Activated CD8-positive, alpha-beta memory T cell treated with anti-CD3 and anti-CD28 coated beads, Interleukin-2, amount 10 ng/mL, durations not matched to agents 7 days and 5 days (primary cell): ENCODE data around the gene PDE4D. TPM values are rescaled to one million over a fixed set of nuclear protein-coding genes. Genes with fewer than 3 reads are reported as not detected.
"Not testable (repeated sequence)": the region's sequence is repeated elsewhere in the genome, so short reads cannot be mapped to it uniquely, and the experiment has no call there.

Source experiments
- ATAC-seq: fragments of 150-1000 bp; cut with Tn5 transposase; one replicate; pipeline ENCODE4 v1.10.0; 2021; ENCODE audit warnings: moderate library complexity
- CTCF ChIA-PET: fragments of 350-600 bp; sonication (Branson Sonifier 250); formaldehyde crosslinking; loops from one replicate; lab custom pipeline; 2021; ENCODE audit warnings: antibody characterized with exemption; lab: Charles Lee
- DNase-seq: peaks from one replicate; pipeline ENCODE4 v3.0.0-alpha.2; 2020
- H3K27ac Mint-ChIP-seq: one replicate; pipeline ENCODE4 v1.8.0; 2021; ENCODE audit warnings: mild to moderate bottlenecking, mixed read lengths
- H3K27me3 Mint-ChIP-seq: one replicate; pipeline ENCODE4 v1.8.0; 2021; ENCODE audit warnings: mixed read lengths
- H3K36me3 Mint-ChIP-seq: one replicate; pipeline ENCODE4 v1.8.0; 2021; ENCODE audit warnings: mild to moderate bottlenecking, mixed read lengths
- H3K4me1 Mint-ChIP-seq: one replicate; pipeline ENCODE4 v1.8.0; 2021; ENCODE audit warnings: mixed read lengths
- H3K4me3 Mint-ChIP-seq: one replicate; pipeline ENCODE4 v1.8.0; 2021; ENCODE audit warnings: mild to moderate bottlenecking, moderate library complexity, mixed read lengths
- H3K9me3 Mint-ChIP-seq: one replicate; pipeline ENCODE4 v1.8.0; 2022; ENCODE audit warnings: low read depth, mixed read lengths
- total RNA-seq, 2 experiments: library from RNA; stranded (reverse); gene quantifications; one replicate each; pipeline ENCODE4 v1.2.3, GENCODE V29; 2021

Gene PDE4D
- total RNA-seq, 2 experiments from 2014 or later: 59.3 to 66.2 TPM

GRCh38 chr5:59062986-59063683 lies 830.4 kb downstream of the PDE4D start:
- Mint-ChIP-seq H3K36me3 (peaks cover 2% of the 10 kb centered on the region), H3K4me1 (no peaks in the 10 kb centered on the region), H3K4me3 (no peak overlapping the region), H3K27ac (no peak overlapping the region), H3K27me3 (peaks cover 7% of the 10 kb centered on the region), H3K9me3 (no peaks in the 10 kb centered on the region)
- DNase-seq (no peak), ATAC-seq (no peak)
- CTCF ChIA-PET: interaction anchor here (1.1 kb wide), 1 partner anchor 9 kb away, joined by 3 read pairs; no protein-coding TSS in a partner anchor

- no peak for DNase-seq
- CTCF ChIA-PET: interaction anchor here (0.9 kb wide), 1 partner anchor 58 kb away, joined by 3 read pairs; no protein-coding TSS in a partner anchor
- Mint-ChIP-seq H3K27ac (no peak overlapping the region), H3K27me3 (peaks cover 10% of the 10 kb centered on the region), H3K4me3 (no peak overlapping the region), H3K4me1 (no peaks in the 10 kb centered on the region), H3K9me3 (no peaks in the 10 kb centered on the region), H3K36me3 (peaks cover 2% of the 10 kb centered on the region)
- no peak for ATAC-seq
These were observed 832.1 kb downstream of the PDE4D start for GRCh38 chr5:59061377-59061776.

GRCh38 chr5:59058969-59059687 lies 834.4 kb downstream of the PDE4D start:
- ATAC-seq: no peak
- H3K9me3 Mint-ChIP-seq: no peaks in the 10 kb centered on the region
- H3K4me3 Mint-ChIP-seq: no peak overlapping the region
- no peaks in the 10 kb centered on the region for H3K4me1 Mint-ChIP-seq
- H3K27ac Mint-ChIP-seq: no peak overlapping the region
- CTCF ChIA-PET: no interaction called here
- no peak for DNase-seq
- H3K36me3 Mint-ChIP-seq: peaks cover 2% of the 10 kb centered on the region
- peaks cover 14% of the 10 kb centered on the region for H3K27me3 Mint-ChIP-seq

- Mint-ChIP-seq H3K4me1 (no peaks in the 10 kb centered on the region), H3K27me3 (peaks cover 12% of the 10 kb centered on the region), H3K27ac (no peak overlapping the region), H3K9me3 (no peaks in the 10 kb centered on the region), H3K36me3 (peaks cover 2% of the 10 kb centered on the region), H3K4me3 (no peak overlapping the region)
- ATAC-seq (no peak), DNase-seq (no peak)
- CTCF ChIA-PET: interaction anchor here (1.6 kb wide), 1 partner anchor 22 kb away, joined by 4 read pairs; no protein-coding TSS in a partner anchor
These were observed 835.3 kb downstream of the PDE4D start for GRCh38 chr5:59058237-59058636.

- H3K27me3 Mint-ChIP-seq: peaks cover 12% of the 10 kb centered on the region
- DNase-seq, H3K9me3 Mint-ChIP-seq, H3K4me1 Mint-ChIP-seq, H3K4me3 Mint-ChIP-seq, H3K36me3 Mint-ChIP-seq, H3K27ac Mint-ChIP-seq, ATAC-seq: not testable (repeated sequence)
- CTCF ChIA-PET: interaction anchor here (1.0 to 1.6 kb wide), 3 partner anchors 20 to 22 kb away, joined by 3 to 4 read pairs (median 4); no protein-coding TSS in a partner anchor
These were observed 836.9 kb downstream of the PDE4D start for GRCh38 chr5:59056599-59056998.

- no peak for ATAC-seq
- H3K27ac Mint-ChIP-seq: no peak overlapping the region
- no peak for DNase-seq
- no peak overlapping the region for H3K4me3 Mint-ChIP-seq
- no peaks in the 10 kb centered on the region for H3K9me3 Mint-ChIP-seq
- CTCF ChIA-PET: interaction anchor here (1.2 kb wide), 1 partner anchor 21 kb away, joined by 4 read pairs; no protein-coding TSS in a partner anchor
- peaks cover 12% of the 10 kb centered on the region for H3K27me3 Mint-ChIP-seq
- no peaks in the 10 kb centered on the region for H3K4me1 Mint-ChIP-seq
- H3K36me3 Mint-ChIP-seq: peaks cover 2% of the 10 kb centered on the region
These were observed 837.6 kb downstream of the PDE4D start for GRCh38 chr5:59055745-59056448.

GRCh38 chr5:59054963-59055528 lies 838.5 kb downstream of the PDE4D start:
- H3K4me3 Mint-ChIP-seq: no peak overlapping the region
- H3K9me3 Mint-ChIP-seq: no peaks in the 10 kb centered on the region
- peaks cover 12% of the 10 kb centered on the region for H3K27me3 Mint-ChIP-seq
- no peaks in the 10 kb centered on the region for H3K36me3 Mint-ChIP-seq
- CTCF ChIA-PET: no interaction called here
- no peak overlapping the region for H3K27ac Mint-ChIP-seq
- no peaks in the 10 kb centered on the region for H3K4me1 Mint-ChIP-seq
- no peak for ATAC-seq
- no peak for DNase-seq

- no peak overlapping the region for H3K4me3 Mint-ChIP-seq
- no peak for ATAC-seq
- H3K27ac Mint-ChIP-seq: no peak overlapping the region
- no peaks in the 10 kb centered on the region for H3K9me3 Mint-ChIP-seq
- H3K4me1 Mint-ChIP-seq: no peaks in the 10 kb centered on the region
- CTCF ChIA-PET: interaction anchor here (1.3 kb wide), 1 partner anchor 10 kb away, joined by 3 read pairs; no protein-coding TSS in a partner anchor
- H3K36me3 Mint-ChIP-seq: no peaks in the 10 kb centered on the region
- no peak for DNase-seq
- peaks cover 7% of the 10 kb centered on the region for H3K27me3 Mint-ChIP-seq
These were observed 841.6 kb downstream of the PDE4D start for GRCh38 chr5:59051951-59052350.

- Mint-ChIP-seq H3K27me3 (no peaks in the 10 kb centered on the region), H3K36me3 (peaks cover 4% of the 10 kb centered on the region), H3K4me3 (no peak overlapping the region), H3K27ac (no peak overlapping the region), H3K9me3 (no peaks in the 10 kb centered on the region), H3K4me1 (peaks cover 2% of the 10 kb centered on the region)
- CTCF ChIA-PET: no interaction called here
- ATAC-seq (no peak), DNase-seq (no peak)
These were observed 844.4 kb downstream of the PDE4D start for GRCh38 chr5:59049095-59049494.

GRCh38 chr5:59042201-59043055 lies 851.1 kb downstream of the PDE4D start:
- CTCF ChIA-PET: interaction anchor here (0.8 to 3.5 kb wide), 7 partner anchors 9 to 146 kb away, joined by 3 to 22 read pairs (median 7); no protein-coding TSS in a partner anchor

GRCh38 chr5:59041355-59041754 lies 852.2 kb downstream of the PDE4D start:
- CTCF ChIA-PET: interaction anchor here (1.0 to 3.5 kb wide), 8 partner anchors 10 to 133 kb away, joined by 3 to 22 read pairs (median 3); no protein-coding TSS in a partner anchor
- ATAC-seq (no peak), DNase-seq (no peak)
- Mint-ChIP-seq H3K4me1 (peaks cover 32% of the 10 kb centered on the region), H3K27me3 (no peaks in the 10 kb centered on the region), H3K4me3 (peak overlapping the region; percentile 89), H3K36me3 (peaks cover 25% of the 10 kb centered on the region), H3K9me3 (no peaks in the 10 kb centered on the region), H3K27ac (peak overlapping the region; percentile 55)

More at GRCh38 chr5:59042201-59043055, 851.1 kb downstream of the PDE4D start:
- DNase-seq (no peak), ATAC-seq (no peak)
- Mint-ChIP-seq H3K9me3 (no peaks in the 10 kb centered on the region), H3K4me1 (peaks cover 30% of the 10 kb centered on the region), H3K36me3 (peaks cover 17% of the 10 kb centered on the region), H3K27me3 (no peaks in the 10 kb centered on the region), H3K4me3 (peak overlapping the region; percentile 0), H3K27ac (peak overlapping the region; percentile 50)

- Mint-ChIP-seq H3K36me3 (peaks cover 30% of the 10 kb centered on the region), H3K27ac (peak overlapping the region; percentile 98), H3K9me3 (no peaks in the 10 kb centered on the region), H3K27me3 (no peaks in the 10 kb centered on the region), H3K4me3 (peak overlapping the region; percentile 89), H3K4me1 (peaks cover 35% of the 10 kb centered on the region)
- CTCF ChIA-PET: interaction anchor here (1.0 to 3.5 kb wide), 8 partner anchors 11 to 134 kb away, joined by 3 to 22 read pairs (median 3); no protein-coding TSS in a partner anchor
- DNase-seq (no peak), ATAC-seq (no peak)
These were observed 852.7 kb downstream of the PDE4D start for GRCh38 chr5:59040804-59041201.
